Fibroblast of lung (primary cell): Measurements from ENCODE around the gene DRAP1. TPM values are rescaled to one million over a fixed set of nuclear protein-coding genes. Genes with fewer than 3 reads are reported as not detected.

Source experiments
- DNase-seq, 2 donors: peaks; one replicate each; pipeline versions ENCODE4 v3.0.0 to v3.0.0-alpha.2; 2010; ENCODE audit warnings: low read depth in 2 of 2
- H2AFZ ChIP-seq: 2 replicates; pipeline ENCODE4 v1.5.1; 2012; ENCODE audit warnings: low read length, control low read depth, inconsistent platforms
- H3K27ac ChIP-seq: 2 replicates; pipeline ENCODE4 v1.5.1; 2011; ENCODE audit warnings: low read length, control low read depth; ENCODE audit not compliant: insufficient read depth
- H3K27me3 ChIP-seq: 2 replicates; pipeline ENCODE4 v1.5.1; 2011; ENCODE audit warnings: mild to moderate bottlenecking, low read length; ENCODE audit not compliant: control insufficient read depth, insufficient read depth
- H3K36me3 ChIP-seq: 2 replicates; pipeline ENCODE4 v1.5.1; 2011; ENCODE audit warnings: low read length; ENCODE audit not compliant: control insufficient read depth, insufficient read depth
- H3K4me1 ChIP-seq: 2 replicates; pipeline ENCODE4 v1.5.1; 2011; ENCODE audit warnings: low read length; ENCODE audit not compliant: control insufficient read depth, insufficient read depth; ENCODE audit errors: extremely low read depth
- H3K4me2 ChIP-seq: 2 replicates; pipeline ENCODE4 v1.5.1; 2011; ENCODE audit warnings: low read length, control low read depth; ENCODE audit not compliant: insufficient read depth; ENCODE audit errors: extremely low read depth
- H3K4me3 ChIP-seq, 4 experiments: fragments of 200-600 bp in 1 of 4; sonication (generic) in 1 of 4; replicated peaks in 1 of 4; 2 replicates each; pipeline ENCODE4 v1.5.1; 2011 to 2016; ENCODE audit warnings: low read length in 4 of 4, low read depth in 3 of 4, mild to moderate bottlenecking in 3 of 4, control low read depth in 2 of 4, inconsistent platforms in 1 of 4, mixed read lengths in 1 of 4; ENCODE audit not compliant: insufficient read depth in 1 of 4; ENCODE audit errors: control extremely low read depth in 1 of 4
- H3K79me2 ChIP-seq: 2 replicates; pipeline ENCODE4 v1.5.1; 2012; ENCODE audit warnings: mild to moderate bottlenecking, low read length, inconsistent platforms; ENCODE audit not compliant: control insufficient read depth, insufficient read depth
- H3K9ac ChIP-seq: 2 replicates; pipeline ENCODE4 v1.5.1; 2011; ENCODE audit warnings: mild to moderate bottlenecking, low read length, control low read depth; ENCODE audit not compliant: insufficient read depth
- H3K9me3 ChIP-seq: 2 replicates; pipeline ENCODE4 v1.5.1; 2012; ENCODE audit warnings: low read depth, low read length; ENCODE audit not compliant: control insufficient read depth, insufficient read depth
- H4K20me1 ChIP-seq: 2 replicates; pipeline ENCODE4 v1.5.1; 2011; ENCODE audit warnings: low read length; ENCODE audit not compliant: control insufficient read depth, insufficient read depth; ENCODE audit errors: extremely low read depth
- CTCF ChIP-seq, 2 donors: IDR thresholded peaks in 1 of 2; conservative IDR thresholded peaks in 1 of 2; 1 replicate in 1 of 2; 2 replicates in 1 of 2; pipeline ENCODE4 v1.5.1; 2011 to 2012; ENCODE audit warnings: low read length in 2 of 2, control low read depth in 1 of 2, inconsistent platforms in 1 of 2, low read depth in 1 of 2, mild to moderate bottlenecking in 1 of 2
- EZH2 ChIP-seq: IDR thresholded peaks from 2 replicates; pipeline ENCODE4 v1.5.1; 2012; ENCODE audit warnings: low read length, control low read depth, mild to moderate bottlenecking; ENCODE audit errors: missing control alignments
- polyA plus RNA-seq, 2 donors: library from polyadenylated mRNA; depleted of rRNA in 1 of 2; stranded (reverse) in 1 of 2; unstranded in 1 of 2; fragments of >200 nt; gene quantifications; 2 replicates each; pipeline ENCODE4 v1.2.1, GENCODE V29; 2011 to 2012; ENCODE audit warnings: missing spikeins in 1 of 2
- total RNA-seq: library from RNA; depleted of rRNA; stranded (reverse); fragments of >200 nt; gene quantifications from 2 replicates; pipeline ENCODE4 v1.2.1, GENCODE V29; 2014

DRAP1 gene
- total and polyA plus RNA-seq, 2 donors (not counting 1 experiment from before 2014, with no cell fraction given), result 130 to 300 TPM

DNA sequence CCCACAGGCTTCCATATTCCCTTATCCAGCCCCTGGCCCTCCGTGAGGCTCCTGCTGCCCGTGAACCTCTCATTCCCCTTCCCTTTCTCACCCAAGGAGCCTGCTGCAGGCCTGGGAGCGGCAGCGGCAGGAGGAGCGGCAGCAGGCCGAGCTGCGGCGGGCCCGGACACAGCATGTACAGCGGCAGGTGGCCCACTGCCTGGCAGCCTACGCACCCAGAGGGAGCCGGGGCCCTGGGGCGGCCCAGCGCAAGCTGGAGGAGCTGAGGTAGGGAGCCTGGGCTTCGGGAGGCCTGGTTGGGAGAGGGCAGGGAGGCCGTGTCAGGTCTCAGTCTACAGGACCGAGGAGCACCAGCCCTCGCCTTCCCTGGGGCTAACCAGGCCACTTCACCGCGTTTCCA, 34.2 kb downstream of the DRAP1 start:
- TF ChIP-seq EZH2 (no peak), CTCF (conservative IDR thresholded peaks at IDR 0.05 in 1 of 2, IDR thresholded peaks at IDR 0.05 in 1 of 2; ENCODE audit: low read depth in 1 of 2, low read length in 2 of 2) (no peak)
- no peaks in the 10 kb centered on the region for H4K20me1 ChIP-seq
- no peaks in the 10 kb centered on the region for H3K4me1 ChIP-seq
- H3K27ac ChIP-seq, result no peak overlapping the region
- no peak overlapping the region for H2AFZ ChIP-seq
- H3K4me2 ChIP-seq, result no peak overlapping the region
- no peak overlapping the region for H3K4me3 ChIP-seq
- H3K36me3 ChIP-seq, result no peaks in the 10 kb centered on the region
- no peaks in the 10 kb centered on the region for H3K79me2 ChIP-seq
- H3K9ac ChIP-seq, result no peak overlapping the region
- no peaks in the 10 kb centered on the region for H3K9me3 ChIP-seq
- H3K27me3 ChIP-seq, result no peaks in the 10 kb centered on the region
- DNase-seq, result no peak

GRCh38 chr11:65954771-65955170, 35.5 kb downstream of the DRAP1 start:
- no peaks in the 10 kb centered on the region for H4K20me1 ChIP-seq
- H3K4me1 ChIP-seq, result no peaks in the 10 kb centered on the region
- H3K9me3 ChIP-seq, result no peaks in the 10 kb centered on the region
- TF ChIP-seq CTCF (conservative IDR thresholded peaks at IDR 0.05 in 1 of 2, IDR thresholded peaks at IDR 0.05 in 1 of 2; ENCODE audit: low read depth in 1 of 2, low read length in 2 of 2), result no peak
- TF ChIP-seq EZH2, result no peak
- no peaks in the 10 kb centered on the region for H3K27me3 ChIP-seq
- no peak overlapping the region for H3K4me3 ChIP-seq
- no peak overlapping the region for H2AFZ ChIP-seq
- H3K79me2 ChIP-seq, result no peaks in the 10 kb centered on the region
- no peaks in the 10 kb centered on the region for H3K36me3 ChIP-seq
- no peak overlapping the region for H3K9ac ChIP-seq
- no peak overlapping the region for H3K27ac ChIP-seq
- no peak overlapping the region for H3K4me2 ChIP-seq
- no peak for DNase-seq

DNA sequence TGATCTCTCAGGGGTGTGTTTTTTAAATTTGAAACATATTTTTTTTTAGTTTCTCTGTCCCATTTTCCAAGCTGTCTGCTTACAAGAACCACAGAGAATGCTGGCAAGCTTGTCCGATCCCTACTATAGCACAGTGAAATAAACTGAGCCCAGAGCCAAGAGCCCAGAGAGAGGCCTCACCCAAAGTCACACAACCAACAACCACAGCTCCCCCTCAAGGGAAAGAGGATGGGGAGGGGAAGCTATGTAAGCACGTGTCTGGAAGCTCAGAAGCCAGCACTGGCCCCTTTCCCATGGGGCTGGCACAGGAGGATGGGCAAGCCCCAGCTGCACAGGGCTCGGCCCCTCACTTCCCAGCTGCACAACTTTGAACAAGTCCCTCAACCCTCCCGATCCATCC, 39.1 kb downstream of the DRAP1 start:
- Histone ChIP-seq H3K9ac (no peak overlapping the region), H3K79me2 (peaks cover 16% of the 10 kb centered on the region), H3K4me2 (no peak overlapping the region), H3K4me1 (peaks cover 5% of the 10 kb centered on the region), H2AFZ (no peak overlapping the region), H3K4me3 (no peak overlapping the region), H3K9me3 (no peaks in the 10 kb centered on the region), H3K36me3 (no peaks in the 10 kb centered on the region), H3K27me3 (no peaks in the 10 kb centered on the region), H3K27ac (no peak overlapping the region), H4K20me1 (no peaks in the 10 kb centered on the region)
- peak in 1 of 2 donors; percentile 30 for DNase-seq
- TF ChIP-seq CTCF (conservative IDR thresholded peaks at IDR 0.05 in 1 of 2, IDR thresholded peaks at IDR 0.05 in 1 of 2; ENCODE audit: low read depth in 1 of 2, low read length in 2 of 2) (no peak), EZH2 (no peak)
